ENCODE data around the gene SLC25A15.

- no peak for TF ChIP-seq EZH2 (IDR thresholded peaks at IDR 0.05; ENCODE audit: borderline replicate concordance, insufficient read depth, low read depth, low read length, poor library complexity, severe bottlenecking)
- TF ChIP-seq, protein P1, sequence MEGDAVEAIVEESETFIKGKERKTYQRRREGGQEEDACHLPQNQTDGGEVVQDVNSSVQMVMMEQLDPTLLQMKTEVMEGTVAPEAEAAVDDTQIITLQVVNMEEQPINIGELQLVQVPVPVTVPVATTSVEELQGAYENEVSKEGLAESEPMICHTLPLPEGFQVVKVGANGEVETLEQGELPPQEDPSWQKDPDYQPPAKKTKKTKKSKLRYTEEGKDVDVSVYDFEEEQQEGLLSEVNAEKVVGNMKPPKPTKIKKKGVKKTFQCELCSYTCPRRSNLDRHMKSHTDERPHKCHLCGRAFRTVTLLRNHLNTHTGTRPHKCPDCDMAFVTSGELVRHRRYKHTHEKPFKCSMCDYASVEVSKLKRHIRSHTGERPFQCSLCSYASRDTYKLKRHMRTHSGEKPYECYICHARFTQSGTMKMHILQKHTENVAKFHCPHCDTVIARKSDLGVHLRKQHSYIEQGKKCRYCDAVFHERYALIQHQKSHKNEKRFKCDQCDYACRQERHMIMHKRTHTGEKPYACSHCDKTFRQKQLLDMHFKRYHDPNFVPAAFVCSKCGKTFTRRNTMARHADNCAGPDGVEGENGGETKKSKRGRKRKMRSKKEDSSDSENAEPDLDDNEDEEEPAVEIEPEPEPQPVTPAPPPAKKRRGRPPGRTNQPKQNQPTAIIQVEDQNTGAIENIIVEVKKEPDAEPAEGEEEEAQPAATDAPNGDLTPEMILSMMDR (IDR thresholded peaks at IDR 0.05), result no peak
Measured at GRCh38 chr13:40798380-40798779, 9.0 kb downstream of the SLC25A15 start.
